H9 (cell line): ENCODE measurements around the gene SLC24A3. TPM values are rescaled to one million over a fixed set of nuclear protein-coding genes. Genes with fewer than 3 reads are reported as not detected.
A peak's percentile ranks its signal among the peaks of the same experiment; 100 is the strongest.

Experiments used
- DNase-seq: peaks from one replicate; pipeline ENCODE4 v3.0.0-alpha.2; 2017
- H2AFZ ChIP-seq: one replicate; pipeline ENCODE4 v1.6.1; 2013; ENCODE audit warnings: mild to moderate bottlenecking, low read length, control low read depth, moderate library complexity
- H2AK5ac ChIP-seq: 2 replicates; pipeline ENCODE4 v1.6.1; 2013; ENCODE audit warnings: low read length, control low read depth, mixed read lengths; ENCODE audit not compliant: insufficient read length
- H2BK120ac ChIP-seq: one replicate; pipeline ENCODE4 v1.6.1; 2013; ENCODE audit warnings: low read depth, mild to moderate bottlenecking, low read length, control low read depth, inconsistent platforms; ENCODE audit not compliant: poor library complexity, severe bottlenecking
- H2BK12ac ChIP-seq: 2 replicates; pipeline ENCODE4 v1.6.1; 2013; ENCODE audit warnings: low read length, control low read depth, mixed read lengths, low read depth; ENCODE audit not compliant: insufficient read length
- H2BK15ac ChIP-seq: 2 replicates; pipeline ENCODE4 v1.6.1; 2013; ENCODE audit warnings: low read depth, low read length, control low read depth
- H2BK20ac ChIP-seq: one replicate; pipeline ENCODE4 v1.6.1; 2013; ENCODE audit warnings: low read depth, mild to moderate bottlenecking, low read length, control low read depth, inconsistent platforms; ENCODE audit not compliant: poor library complexity, severe bottlenecking
- H2BK5ac ChIP-seq: 2 replicates; pipeline ENCODE4 v1.6.1; 2013; ENCODE audit warnings: low read length, control low read depth, mixed read lengths; ENCODE audit not compliant: insufficient read length
- H3K14ac ChIP-seq: 2 replicates; pipeline ENCODE4 v1.6.1; 2013; ENCODE audit warnings: low read length, control low read depth; ENCODE audit not compliant: insufficient read depth
- H3K18ac ChIP-seq: 2 replicates; pipeline ENCODE4 v1.6.1; 2013; ENCODE audit warnings: low read depth, mild to moderate bottlenecking, mixed read lengths, low read length, control low read depth; ENCODE audit not compliant: insufficient read length
- H3K23ac ChIP-seq: 2 replicates; pipeline ENCODE4 v1.6.1; 2013; ENCODE audit warnings: low read length, control low read depth, mixed read lengths, low read depth; ENCODE audit not compliant: insufficient read length
- H3K23me2 ChIP-seq: 2 replicates; pipeline ENCODE4 v1.6.1; 2013; ENCODE audit warnings: low read depth, mild to moderate bottlenecking, mixed read lengths, low read length, control low read depth; ENCODE audit not compliant: insufficient read length, poor library complexity, severe bottlenecking
- H3K27ac ChIP-seq: 2 replicates; pipeline ENCODE4 v1.5.1; 2013; ENCODE audit warnings: low read length, control low read depth, mixed read lengths, low read depth; ENCODE audit not compliant: insufficient read length
- H3K27me3 ChIP-seq: 2 replicates; pipeline ENCODE4 v1.6.1; 2013; ENCODE audit warnings: low read length, control low read depth, inconsistent platforms; ENCODE audit not compliant: insufficient read depth
- H3K4ac ChIP-seq: 2 replicates; pipeline ENCODE4 v1.6.1; 2013; ENCODE audit warnings: low read depth, mild to moderate bottlenecking, control low read depth, inconsistent platforms, low read length, moderate library complexity
- H3K4me1 ChIP-seq: 2 replicates; pipeline ENCODE4 v1.6.1; 2013; ENCODE audit warnings: low read length, control low read depth, inconsistent platforms; ENCODE audit not compliant: insufficient read depth
- H3K4me2 ChIP-seq: 2 replicates; pipeline ENCODE4 v1.6.1; 2013; ENCODE audit warnings: low read length, control low read depth, mixed read lengths; ENCODE audit not compliant: insufficient read length, insufficient read depth
- H3K56ac ChIP-seq: 2 replicates; pipeline ENCODE4 v1.6.1; 2013; ENCODE audit warnings: low read depth, mild to moderate bottlenecking, mixed read lengths, low read length, control low read depth; ENCODE audit not compliant: insufficient read length
- H3K79me1 ChIP-seq: 2 replicates; pipeline ENCODE4 v1.6.1; 2013; ENCODE audit warnings: low read depth, mild to moderate bottlenecking, moderate library complexity, low read length, control low read depth, inconsistent platforms; ENCODE audit not compliant: insufficient read depth, poor library complexity, severe bottlenecking
- H3K79me2 ChIP-seq: 2 replicates; pipeline ENCODE4 v1.6.1; 2013; ENCODE audit warnings: low read length, control low read depth, inconsistent platforms; ENCODE audit not compliant: insufficient read depth
- H3K9ac ChIP-seq: 2 replicates; pipeline ENCODE4 v1.6.1; 2013; ENCODE audit warnings: low read length, control low read depth, mixed read lengths; ENCODE audit not compliant: insufficient read length; ENCODE audit errors: extremely low read depth
- H3K9me3 ChIP-seq: one replicate; pipeline ENCODE4 v1.6.1; 2013; ENCODE audit warnings: low read depth, low read length, inconsistent platforms; ENCODE audit not compliant: control insufficient read depth
- H3T11ph ChIP-seq: one replicate; pipeline ENCODE4 v1.6.1; 2013; ENCODE audit warnings: mild to moderate bottlenecking, low read length, control low read depth, inconsistent platforms
- H4K20me1 ChIP-seq: one replicate; pipeline ENCODE4 v1.6.1; 2013; ENCODE audit not compliant: control insufficient read depth, insufficient read length, insufficient read depth
- H4K5ac ChIP-seq: 2 replicates; pipeline ENCODE4 v1.6.1; 2013; ENCODE audit warnings: low read depth, mild to moderate bottlenecking, mixed read lengths, low read length, control low read depth; ENCODE audit not compliant: insufficient read length
- H4K8ac ChIP-seq: replicated peaks from 2 replicates; pipeline ENCODE4 v1.6.1; 2013; ENCODE audit warnings: low read length, control low read depth, mixed read lengths, low read depth; ENCODE audit not compliant: insufficient read length
- H4K91ac ChIP-seq: 2 replicates; pipeline ENCODE4 v1.6.1; 2013; ENCODE audit warnings: low read depth, mild to moderate bottlenecking, moderate library complexity, mixed read lengths, low read length, control low read depth; ENCODE audit not compliant: insufficient read length
- H3K27ac Mint-ChIP-seq, 3 experiments: 2 replicates in 2 of 3; 3 replicates in 1 of 3; pipeline ENCODE4 v1.8.0; 2020 to 2021; ENCODE audit warnings: mixed read lengths in 3 of 3, mild to moderate bottlenecking in 1 of 3, moderate library complexity in 1 of 3
- H3K27me3 Mint-ChIP-seq: 2 replicates; pipeline ENCODE4 v1.8.0; 2021; ENCODE audit warnings: low read depth, mild to moderate bottlenecking, moderate library complexity, mixed read lengths
- H3K36me3 Mint-ChIP-seq, 3 experiments: 2 replicates in 2 of 3; 3 replicates in 1 of 3; pipeline ENCODE4 v1.8.0; 2020 to 2021; ENCODE audit warnings: low read depth in 3 of 3, mixed read lengths in 3 of 3; ENCODE audit not compliant: insufficient read depth in 1 of 3
- H3K4me1 Mint-ChIP-seq, 2 experiments: 2 replicates each; pipeline ENCODE4 v1.8.0; 2020; ENCODE audit warnings: mixed read lengths in 2 of 2
- H3K4me3 Mint-ChIP-seq, 2 experiments: 2 replicates in 1 of 2; 3 replicates in 1 of 2; pipeline ENCODE4 v1.8.0; 2020 to 2021; ENCODE audit warnings: mild to moderate bottlenecking in 2 of 2, mixed read lengths in 2 of 2, moderate library complexity in 1 of 2
- H3K9me3 Mint-ChIP-seq, 2 experiments: 2 replicates in 1 of 2; 3 replicates in 1 of 2; pipeline ENCODE4 v1.8.0; 2020; ENCODE audit warnings: mild to moderate bottlenecking in 2 of 2, mixed read lengths in 2 of 2, moderate library complexity in 1 of 2
- CTCF ChIP-seq: fragments of 200-600 bp; sonication (generic); conservative IDR thresholded peaks from 3 replicates; pipeline ENCODE4 v1.8.0; 2021; ENCODE audit warnings: antibody characterized with exemption, mild to moderate bottlenecking
- WGBS: extraction: QIAGEN DNeasy Blood & Tissue Kit; methylation state at CpG from one replicate; pipeline ENCODE4 v1.1.7; 2013; ENCODE audit warnings: missing lambda C conversion rate, low lambda C conversion rate, mixed read lengths; ENCODE audit not compliant: insufficient read length; ENCODE audit errors: extremely low coverage; 5-methylcytosine and 5-hydroxymethylcytosine counted together
- total RNA-seq: library from RNA; stranded (reverse); gene quantifications from 2 replicates; pipeline ENCODE4 v1.2.1, GENCODE V29; 2021

The SLC24A3 gene
- total RNA-seq, 1 experiment from 2014 or later: 0.83 TPM

- H3K56ac ChIP-seq: no peak overlapping the region
- Mint-ChIP-seq H3K36me3 (no peaks in the 10 kb centered on the region), H3K9me3 (no peaks in the 10 kb centered on the region), H3K27ac (no peak overlapping the region), H3K27me3 (peaks cover 2% of the 10 kb centered on the region), H3K4me1 (no peaks in the 10 kb centered on the region), H3K4me3 (no peak overlapping the region)
- H2BK12ac ChIP-seq: no peak overlapping the region
- no peak overlapping the region for H2BK15ac ChIP-seq
- no peaks in the 10 kb centered on the region for H3K79me2 ChIP-seq
- H3K79me1 ChIP-seq: no peaks in the 10 kb centered on the region
- no peak overlapping the region for H4K8ac ChIP-seq
- no CpG with 5 or more reads among the region's 4 CpGs for WGBS
- no peaks in the 10 kb centered on the region for H4K20me1 ChIP-seq
- TF ChIP-seq CTCF: peak; percentile 20; the same call in 1 of the 3 replicates
- H2BK20ac ChIP-seq: no peak overlapping the region
- H3K18ac ChIP-seq: no peak overlapping the region
- H2BK120ac ChIP-seq: no peak overlapping the region
- no peaks in the 10 kb centered on the region for H3K4me1 ChIP-seq
- no peak overlapping the region for H3K27ac ChIP-seq
- no peak overlapping the region for H3T11ph ChIP-seq
- H3K9me3 ChIP-seq: no peaks in the 10 kb centered on the region
- no peak overlapping the region for H2AFZ ChIP-seq
- H4K91ac ChIP-seq: no peak overlapping the region
- H3K23me2 ChIP-seq: no peaks in the 10 kb centered on the region
- H3K27me3 ChIP-seq: no peaks in the 10 kb centered on the region
- H4K5ac ChIP-seq: no peak overlapping the region
- H3K23ac ChIP-seq: no peak overlapping the region
- H2AK5ac ChIP-seq: no peak overlapping the region
- no peak overlapping the region for H3K4me2 ChIP-seq
- H3K4ac ChIP-seq: no peak overlapping the region
- H3K14ac ChIP-seq: no peak overlapping the region
- peak; percentile 42 for DNase-seq
- H3K9ac ChIP-seq: no peak overlapping the region
- no peak overlapping the region for H2BK5ac ChIP-seq
Measured at GRCh38 chr20:19463597-19463996, 251.2 kb downstream of the SLC24A3 start.
